Measurements from ENCODE around the gene WWP2.
A peak's percentile ranks its signal among the peaks of the same experiment; 100 is the strongest.
"Not testable (repeated sequence)": the region's sequence is repeated elsewhere in the genome, so short reads cannot be mapped to it uniquely, and the experiment has no call there.

The WWP2 gene

GRCh38 chr16:69793526-69793925, 31.4 kb downstream of the WWP2 start:
- no peak for TF ChIP-seq CTCF (IDR thresholded peaks at IDR 0.05; ENCODE audit: low read depth, low read length)
- no peak overlapping the region for H3K4me3 ChIP-seq (replicated peaks in 1 of 2; ENCODE audit: low read depth in 2 of 2, low read length in 2 of 2)
- DNase-seq (ENCODE audit: low read depth in 2 of 2): no peak

GRCh38 chr16:69794486-69794885, 32.4 kb downstream of the WWP2 start:
- H3K4me3 ChIP-seq (replicated peaks in 1 of 2; ENCODE audit: low read depth in 2 of 2, low read length in 2 of 2): no peak overlapping the region
- TF ChIP-seq CTCF (IDR thresholded peaks at IDR 0.05; ENCODE audit: low read depth, low read length): no peak
- DNase-seq (ENCODE audit: low read depth in 2 of 2): no peak

- H3K4me3 ChIP-seq (replicated peaks in 1 of 2; ENCODE audit: low read depth in 2 of 2, low read length in 2 of 2): no peak overlapping the region
- peak; percentile 85 for DNase-seq (ENCODE audit: low read depth in 2 of 2)
- peak; percentile 83 for TF ChIP-seq CTCF (IDR thresholded peaks at IDR 0.05; ENCODE audit: low read depth, low read length)
Measured at GRCh38 chr16:69796285-69797118, 34.4 kb downstream of the WWP2 start.

GRCh38 chr16:69798466-69798865, 36.3 kb downstream of the WWP2 start:
- DNase-seq (ENCODE audit: low read depth in 2 of 2): peak; percentile 20 to 34
- no peak overlapping the region for H3K4me3 ChIP-seq (replicated peaks in 1 of 2; ENCODE audit: low read depth in 2 of 2, low read length in 2 of 2)
- TF ChIP-seq CTCF (IDR thresholded peaks at IDR 0.05; ENCODE audit: low read depth, low read length): peak; percentile 53

GRCh38 chr16:69799611-69800031, 37.5 kb downstream of the WWP2 start:
- DNase-seq (ENCODE audit: low read depth in 2 of 2): no peak
- H3K4me3 ChIP-seq (replicated peaks in 1 of 2; ENCODE audit: low read depth in 2 of 2, low read length in 2 of 2): no peak overlapping the region
- TF ChIP-seq CTCF (IDR thresholded peaks at IDR 0.05; ENCODE audit: low read depth, low read length): no peak

- DNase-seq (ENCODE audit: low read depth in 2 of 2): no peak
- no peak overlapping the region for H3K4me3 ChIP-seq (replicated peaks in 1 of 2; ENCODE audit: low read depth in 2 of 2, low read length in 2 of 2)
- TF ChIP-seq CTCF (IDR thresholded peaks at IDR 0.05; ENCODE audit: low read depth, low read length): no peak
Measured at GRCh38 chr16:69804297-69804696, 42.2 kb downstream of the WWP2 start.

GRCh38 chr16:69806776-69807175, 44.6 kb downstream of the WWP2 start:
- not testable (repeated sequence) for DNase-seq (ENCODE audit: low read depth in 2 of 2); H3K4me3 ChIP-seq (replicated peaks in 1 of 2; ENCODE audit: low read depth in 2 of 2, low read length in 2 of 2)
